Stimulated activated naive CD8-positive, alpha-beta T cell treated with anti-CD3 and anti-CD28 coated beads, Interleukin-15, amount 100 ng/mL, for 72 hours (primary cell): ENCODE data around the gene C8G.

Source experiments
- ATAC-seq: fragments of 150-1000 bp; cut with Tn5 transposase; 2 replicates; pipeline ENCODE4 v1.10.0; 2021; ENCODE audit warnings: mild to moderate bottlenecking, moderate library complexity
- DNase-seq, 2 donors: peaks; one replicate each; pipeline ENCODE4 v3.0.0; 2021 to 2022
- H3K27ac Mint-ChIP-seq, 2 donors: one replicate each; pipeline ENCODE4 v1.8.0; 2022; ENCODE audit warnings: mild to moderate bottlenecking in 2 of 2, mixed read lengths in 2 of 2, moderate library complexity in 2 of 2
- H3K27me3 Mint-ChIP-seq: one replicate; pipeline ENCODE4 v1.8.0; 2022; ENCODE audit warnings: mixed read lengths
- H3K4me1 Mint-ChIP-seq: one replicate; pipeline ENCODE4 v1.8.0; 2022; ENCODE audit warnings: mild to moderate bottlenecking, mixed read lengths
- H3K4me3 Mint-ChIP-seq, 2 donors: one replicate each; pipeline ENCODE4 v1.8.0; 2022; ENCODE audit warnings: mild to moderate bottlenecking in 2 of 2, mixed read lengths in 2 of 2, moderate library complexity in 1 of 2
- H3K9me3 Mint-ChIP-seq, 2 donors: one replicate each; pipeline ENCODE4 v1.8.0; 2022; ENCODE audit warnings: mixed read lengths in 2 of 2

C8G gene

GRCh38 chr9:136952876-136953770, 8.1 kb downstream of the C8G start:
- no peak overlapping the region for H3K27ac Mint-ChIP-seq
- no peak for DNase-seq
- H3K27me3 Mint-ChIP-seq = no peaks in the 10 kb centered on the region
- no peak for ATAC-seq
- H3K4me1 Mint-ChIP-seq = peaks cover 12% of the 10 kb centered on the region
- H3K9me3 Mint-ChIP-seq = peaks cover 9 to 13% of the 10 kb centered on the region in 2 donors
- no peak overlapping the region for H3K4me3 Mint-ChIP-seq

- H3K4me3 Mint-ChIP-seq = no peak overlapping the region
- DNase-seq (no peak), ATAC-seq (no peak)
- peaks cover 17% of the 10 kb centered on the region for H3K4me1 Mint-ChIP-seq
- peaks cover 9 to 13% of the 10 kb centered on the region in 2 donors for H3K9me3 Mint-ChIP-seq
- no peak overlapping the region for H3K27ac Mint-ChIP-seq
- H3K27me3 Mint-ChIP-seq = no peaks in the 10 kb centered on the region
Observed at GRCh38 chr9:136953771-136954269, 8.8 kb downstream of the C8G start.

- H3K4me3 Mint-ChIP-seq = no peak overlapping the region
- no peak for DNase-seq
- peak; percentile 5 for ATAC-seq
- H3K27me3 Mint-ChIP-seq = no peaks in the 10 kb centered on the region
- peaks cover 23% of the 10 kb centered on the region for H3K4me1 Mint-ChIP-seq
- H3K9me3 Mint-ChIP-seq = peaks cover 9 to 13% of the 10 kb centered on the region in 2 donors
- H3K27ac Mint-ChIP-seq = no peak overlapping the region
Observed at GRCh38 chr9:136954270-136955083, 9.4 kb downstream of the C8G start.

- H3K27me3 Mint-ChIP-seq = no peaks in the 10 kb centered on the region
- H3K27ac Mint-ChIP-seq = peak overlapping the region in 1 of 2 donors; percentile 52
- no peak for ATAC-seq
- H3K4me3 Mint-ChIP-seq = no peak overlapping the region
- H3K4me1 Mint-ChIP-seq = peaks cover 26% of the 10 kb centered on the region
- H3K9me3 Mint-ChIP-seq = peaks cover 9 to 13% of the 10 kb centered on the region in 2 donors
- no peak for DNase-seq
Observed at GRCh38 chr9:136955202-136955942, 10.3 kb downstream of the C8G start.

GRCh38 chr9:136955943-136956335, 10.9 kb downstream of the C8G start:
- H3K4me3 Mint-ChIP-seq = no peak overlapping the region
- H3K27me3 Mint-ChIP-seq = no peaks in the 10 kb centered on the region
- H3K27ac Mint-ChIP-seq = no peak overlapping the region
- no peak for DNase-seq
- no peak for ATAC-seq
- H3K9me3 Mint-ChIP-seq = peaks cover 9 to 13% of the 10 kb centered on the region in 2 donors
- H3K4me1 Mint-ChIP-seq = peaks cover 28% of the 10 kb centered on the region

GRCh38 chr9:136956604-136957003, 11.6 kb downstream of the C8G start:
- H3K4me1 Mint-ChIP-seq = peaks cover 35% of the 10 kb centered on the region
- H3K27me3 Mint-ChIP-seq = no peaks in the 10 kb centered on the region
- peaks cover 9 to 13% of the 10 kb centered on the region in 2 donors for H3K9me3 Mint-ChIP-seq
- H3K27ac Mint-ChIP-seq = peak overlapping the region in 1 of 2 donors; percentile 14
- no peak for ATAC-seq
- no peak overlapping the region for H3K4me3 Mint-ChIP-seq
- DNase-seq = no peak

- no peaks in the 10 kb centered on the region for H3K27me3 Mint-ChIP-seq
- no peak for ATAC-seq
- peaks cover 39% of the 10 kb centered on the region for H3K4me1 Mint-ChIP-seq
- no peak overlapping the region for H3K4me3 Mint-ChIP-seq
- no peak overlapping the region for H3K27ac Mint-ChIP-seq
- peaks cover 9 to 13% of the 10 kb centered on the region in 2 donors for H3K9me3 Mint-ChIP-seq
- no peak for DNase-seq
Observed at GRCh38 chr9:136957461-136957860, 12.4 kb downstream of the C8G start.

- ATAC-seq (no peak), DNase-seq (no peak)
- Mint-ChIP-seq H3K4me3 (no peak overlapping the region), H3K9me3 (peaks cover 9 to 13% of the 10 kb centered on the region in 2 donors), H3K4me1 (peaks cover 43% of the 10 kb centered on the region), H3K27ac (no peak overlapping the region), H3K27me3 (no peaks in the 10 kb centered on the region)
Observed at GRCh38 chr9:136957901-136958300, 12.9 kb downstream of the C8G start.

- ATAC-seq = no peak
- DNase-seq = no peak
- Mint-ChIP-seq H3K27ac (no peak overlapping the region), H3K9me3 (peaks cover 9 to 13% of the 10 kb centered on the region in 2 donors), H3K27me3 (no peaks in the 10 kb centered on the region), H3K4me3 (no peak overlapping the region), H3K4me1 (peaks cover 47% of the 10 kb centered on the region)
Observed at GRCh38 chr9:136958473-136958872, 13.4 kb downstream of the C8G start.

- Mint-ChIP-seq H3K27me3 (no peaks in the 10 kb centered on the region), H3K4me3 (no peak overlapping the region), H3K9me3 (peaks cover 9 to 13% of the 10 kb centered on the region in 2 donors), H3K27ac (peak overlapping the region in 1 of 2 donors; percentile 67), H3K4me1 (peaks cover 48% of the 10 kb centered on the region)
- DNase-seq (no peak), ATAC-seq (peak; percentile 44)
Observed at GRCh38 chr9:136958898-136959850, 14.1 kb downstream of the C8G start.

GRCh38 chr9:136960212-136960937, 15.3 kb downstream of the C8G start:
- Mint-ChIP-seq H3K27ac (peak overlapping the region; percentile 20 to 59), H3K27me3 (no peaks in the 10 kb centered on the region), H3K4me3 (no peak overlapping the region), H3K4me1 (peaks cover 58% of the 10 kb centered on the region), H3K9me3 (peaks cover 9 to 13% of the 10 kb centered on the region in 2 donors)
- DNase-seq = no peak
- ATAC-seq = no peak

GRCh38 chr9:136960938-136961275, 15.9 kb downstream of the C8G start:
- no peak for ATAC-seq

GRCh38 chr9:136961279-136962065, 16.4 kb downstream of the C8G start:
- DNase-seq (no peak), ATAC-seq (no peak)
- Mint-ChIP-seq H3K27ac (no peak overlapping the region), H3K27me3 (no peaks in the 10 kb centered on the region), H3K4me1 (peaks cover 69% of the 10 kb centered on the region), H3K4me3 (no peak overlapping the region), H3K9me3 (peaks cover 5 to 6% of the 10 kb centered on the region in 2 donors)

More at GRCh38 chr9:136960938-136961275, 15.9 kb downstream of the C8G start:
- H3K4me1 Mint-ChIP-seq = peaks cover 63% of the 10 kb centered on the region
- no peaks in the 10 kb centered on the region for H3K27me3 Mint-ChIP-seq
- H3K9me3 Mint-ChIP-seq = peaks cover 9 to 12% of the 10 kb centered on the region in 2 donors
- no peak overlapping the region for H3K27ac Mint-ChIP-seq
- no peak for DNase-seq
- no peak overlapping the region for H3K4me3 Mint-ChIP-seq
